ENCODE data around the gene N4BP2.

The N4BP2 gene

GRCh38 chr4:40056716-40057585 lies at the start of gene N4BP2 (continued):
- no peak for TF ChIP-seq ZNF214 (tag by site-specific recombination; IDR thresholded peaks at IDR 0.05; ENCODE audit: borderline replicate concordance)
- TF ChIP-seq SP3 (tag by site-specific recombination; IDR thresholded peaks at IDR 0.05), result peak; percentile 55; the same call in 1 of the 2 replicates
- no peak for TF ChIP-seq ZBTB49 (tag by site-specific recombination; IDR thresholded peaks at IDR 0.05; ENCODE audit: low read depth)
- no peak for TF ChIP-seq ZSCAN23 (tag by site-specific recombination; IDR thresholded peaks at IDR 0.05)
- TF ChIP-seq ZBTB44 (tag by site-specific recombination; IDR thresholded peaks at IDR 0.05), result no peak
- 0 out of 2 replicates have a peak, but pooled peaks have one; percentile 26 for TF ChIP-seq KLF17 (tag by site-specific recombination; IDR thresholded peaks at IDR 0.05)
- TF ChIP-seq WT1 (tag by site-specific recombination; IDR thresholded peaks at IDR 0.05), result peak; percentile 46; the same call in 1 of the 2 replicates
- TF ChIP-seq PRDM10 (tag by site-specific recombination; IDR thresholded peaks at IDR 0.05), result no peak
- TF ChIP-seq ZNF791 (tag by site-specific recombination; IDR thresholded peaks at IDR 0.05), result no peak
- no peak for TF ChIP-seq ZNF366 (tag by site-specific recombination; conservative IDR thresholded peaks at IDR 0.05)
- no peak for TF ChIP-seq ZNF513 (tag by site-specific recombination; IDR thresholded peaks at IDR 0.05)
- no peak for TF ChIP-seq ATF2 (tag by site-specific recombination; IDR thresholded peaks at IDR 0.05; ENCODE audit: low read depth)
- TF ChIP-seq ZNF776 (tag by site-specific recombination; IDR thresholded peaks at IDR 0.05; ENCODE audit: borderline replicate concordance), result no peak
- TF ChIP-seq KLF1 (tag by site-specific recombination; IDR thresholded peaks at IDR 0.05), result peak; percentile 26; the same call in 1 of the 2 replicates
- TF ChIP-seq ZNF169 (tag by site-specific recombination; IDR thresholded peaks at IDR 0.05), result no peak
- TF ChIP-seq ZNF132 (tag by site-specific recombination; IDR thresholded peaks at IDR 0.05; ENCODE audit: borderline replicate concordance), result no peak
- TF ChIP-seq ZNF768 (tag by site-specific recombination; IDR thresholded peaks at IDR 0.05), result no peak
- TF ChIP-seq ZNF423 (tag by site-specific recombination; IDR thresholded peaks at IDR 0.05), result peak; percentile 90
- TF ChIP-seq PRDM4 (tag by site-specific recombination; IDR thresholded peaks at IDR 0.05), result no peak
- no peak for TF ChIP-seq BCL6B (tag by site-specific recombination; IDR thresholded peaks at IDR 0.05)
- TF ChIP-seq ZBTB8A (tag by site-specific recombination; IDR thresholded peaks at IDR 0.05), result peak; percentile 97

Data from HEK293 (cell line).